B cell (primary cell): ENCODE results near the gene C19orf12. TPM values are rescaled to one million over a fixed set of nuclear protein-coding genes. Genes with fewer than 3 reads are reported as not detected.

Source experiments
- ATAC-seq: fragments of 200-7000 bp; cut with Tn5 transposase; one replicate; pipeline ENCODE4 v1.10.0; 2021; ENCODE audit warnings: low read depth, mild to moderate bottlenecking, moderate number of reproducible peaks, moderate library complexity
- CTCF ChIA-PET: fragments of 350-600 bp; sonication (Branson Sonifier 250); formaldehyde crosslinking; loops from one replicate; lab custom pipeline; 2021; ENCODE audit warnings: antibody characterized with exemption, inconsistent platforms; lab: Charles Lee
- POLR2A ChIA-PET: fragments of 350-600 bp; sonication (Branson Sonifier 250); formaldehyde crosslinking; loops from one replicate; lab custom pipeline; 2021; ENCODE audit warnings: antibody characterized with exemption; lab: Charles Lee
- DNase-seq: peaks from one replicate; pipeline ENCODE4 v3.0.0; 2013
- H2AFZ ChIP-seq: 2 replicates; pipeline ENCODE4 v1.6.1; 2012; ENCODE audit warnings: mild to moderate bottlenecking, low read depth, low read length; ENCODE audit not compliant: insufficient read depth, poor library complexity, severe bottlenecking
- H3K27ac ChIP-seq, 2 donors: 1 replicate in 1 of 2; 2 replicates in 1 of 2; pipeline ENCODE4 v1.5.1; 2012 to 2013; ENCODE audit warnings: low read length in 2 of 2, mild to moderate bottlenecking in 2 of 2, moderate library complexity in 1 of 2
- H3K27me3 ChIP-seq, 4 experiments: fragments of 200-600 bp in 1 of 4; sonication (generic) in 1 of 4; replicated peaks in 1 of 4; 1 replicate in 2 of 4; 2 replicates in 2 of 4; pipeline versions ENCODE4 v1.6.1 to v1.7.0; 2013 to 2016; ENCODE audit warnings: low read length in 3 of 4, mild to moderate bottlenecking in 2 of 4, mixed read lengths in 1 of 4, moderate library complexity in 1 of 4; ENCODE audit not compliant: insufficient read depth in 4 of 4, control insufficient read depth in 3 of 4; ENCODE audit errors: control extremely low read depth in 1 of 4
- H3K36me3 ChIP-seq, 2 experiments: replicated peaks in 1 of 2; 1 replicate in 1 of 2; 2 replicates in 1 of 2; pipeline versions ENCODE4 v1.6.1 to v1.7.1; 2013; ENCODE audit warnings: low read length in 1 of 2; ENCODE audit not compliant: insufficient read depth in 2 of 2, control insufficient read depth in 1 of 2; ENCODE audit errors: control extremely low read depth in 1 of 2, extremely low read depth in 1 of 2
- H3K4me1 ChIP-seq, 2 donors: fragments of 200-600 bp in 1 of 2; sonication (generic) in 1 of 2; 1 replicate in 1 of 2; 2 replicates in 1 of 2; pipeline versions ENCODE4 v1.5.1 to v1.6.1; 2013 to 2017; ENCODE audit warnings: low read length in 2 of 2; ENCODE audit not compliant: control insufficient read depth in 2 of 2, insufficient read depth in 2 of 2
- H3K4me2 ChIP-seq: replicated peaks from 2 replicates; pipeline ENCODE3; 2012; ENCODE audit warnings: mild to moderate bottlenecking, low read depth, low read length; ENCODE audit not compliant: poor library complexity, severe bottlenecking
- H3K4me3 ChIP-seq, 5 experiments: fragments of 200-600 bp in 1 of 5; sonication (generic) in 1 of 5; 1 replicate in 3 of 5; 2 replicates in 2 of 5; pipeline versions ENCODE4 v1.5.1 to v1.7.0; 2011 to 2016; ENCODE audit warnings: low read length in 4 of 5, mild to moderate bottlenecking in 4 of 5, low read depth in 2 of 5, control low read depth in 1 of 5, moderate library complexity in 1 of 5; ENCODE audit not compliant: insufficient read depth in 1 of 5; ENCODE audit errors: control extremely low read depth in 1 of 5, extremely low read depth in 1 of 5
- H3K79me2 ChIP-seq: fragments of 200-600 bp; sonication (generic); one replicate; pipeline ENCODE4 v1.6.0; 2016; ENCODE audit warnings: low read length; ENCODE audit not compliant: control insufficient read depth, insufficient read depth
- H3K9ac ChIP-seq: fragments of 200-600 bp; sonication (generic); 2 replicates; pipeline ENCODE4 v1.6.1; 2017; ENCODE audit warnings: mild to moderate bottlenecking, low read length, moderate library complexity
- H3K9me3 ChIP-seq, 3 donors: one replicate each; pipeline versions ENCODE4 v1.6.1 to v1.7.1; 2013; ENCODE audit warnings: low read length in 2 of 3; ENCODE audit not compliant: control insufficient read depth in 2 of 3, insufficient read depth in 1 of 3; ENCODE audit errors: control extremely low read depth in 1 of 3
- H4K20me1 ChIP-seq: 2 replicates; pipeline ENCODE4 v1.6.0; 2012; ENCODE audit warnings: mild to moderate bottlenecking, low read length; ENCODE audit not compliant: insufficient read depth, control insufficient read depth, poor library complexity, severe bottlenecking
- H3K27ac Mint-ChIP-seq: one replicate; pipeline ENCODE4 v1.8.0; 2021; ENCODE audit warnings: mixed read lengths
- H3K27me3 Mint-ChIP-seq: one replicate; pipeline ENCODE4 v1.8.0; 2021; ENCODE audit warnings: mixed read lengths
- H3K4me1 Mint-ChIP-seq: one replicate; pipeline ENCODE4 v1.8.0; 2021; ENCODE audit warnings: mixed read lengths
- H3K4me3 Mint-ChIP-seq: one replicate; pipeline ENCODE4 v1.8.0; 2021; ENCODE audit warnings: mixed read lengths
- H3K9me3 Mint-ChIP-seq: one replicate; pipeline ENCODE4 v1.8.0; 2022; ENCODE audit warnings: mixed read lengths; ENCODE audit not compliant: insufficient read depth
- EZH2 ChIP-seq: IDR thresholded peaks from 2 replicates; pipeline ENCODE4 v1.6.1; 2012; ENCODE audit warnings: borderline replicate concordance, low read depth, mild to moderate bottlenecking, moderate library complexity, low read length; ENCODE audit not compliant: insufficient read depth, poor library complexity, severe bottlenecking
- WGBS: methylation state at CpG from one replicate; pipeline ENCODE4 v1.1.5; 2013; ENCODE audit warnings: missing lambda C conversion rate; ENCODE audit not compliant: insufficient coverage; 5-methylcytosine and 5-hydroxymethylcytosine counted together
- intact Hi-C: fragments of 100-400 bp; cut with micrococcal nuclease; formaldehyde crosslinking; loops from one replicate; pipeline ENCODE4 v1.10.0; 2022
- polyA plus RNA-seq: library from polyadenylated mRNA; depleted of rRNA; stranded (reverse); fragments of >200 nt; gene quantifications from 2 replicates; pipeline ENCODE4 v1.2.3, GENCODE V29; 2012
- total RNA-seq, 2 donors: library from RNA; stranded (reverse); fragments of 120-200 nt in 1 of 2; gene quantifications; 1 replicate in 1 of 2; 2 replicates in 1 of 2; pipeline versions ENCODE4 v1.2.3 to v1.2.4, GENCODE V29; 2013 to 2022
- TF ChIP-seq, protein P1 (sequence below): fragments of 200-600 bp; IDR thresholded peaks from one replicate; pipeline ENCODE4 v1.8.0; 2022; ENCODE audit warnings: antibody characterized with exemption, mild to moderate bottlenecking

C19orf12 gene
- total and polyA plus RNA-seq, 2 donors (not counting 1 experiment from before 2014, with no cell fraction given), result 12.6 to 29.4 TPM

DNA sequence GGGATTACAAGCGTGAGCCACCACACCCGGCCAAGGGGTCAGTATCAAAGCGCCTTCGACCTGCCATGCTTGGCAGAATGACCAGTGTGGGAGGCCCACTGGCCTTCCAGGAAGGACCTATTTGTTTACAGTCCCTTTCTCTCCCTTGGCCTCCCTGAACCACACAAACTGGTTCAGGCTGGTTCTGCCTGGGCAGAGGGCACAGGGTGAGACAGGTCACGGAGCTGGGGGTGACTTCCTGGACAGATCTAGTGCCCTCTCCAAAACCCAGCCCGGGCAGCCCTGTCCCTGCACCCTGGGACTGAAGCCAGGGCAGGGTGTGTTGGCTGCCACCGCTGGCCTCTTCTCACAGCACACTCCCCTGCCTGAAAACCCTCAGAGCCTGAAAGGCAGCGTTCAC, 38.5 kb downstream of the C19orf12 start:
- Histone ChIP-seq H3K36me3 (peaks cover 0 to 12% of the 10 kb centered on the region in 2 experiments), H4K20me1 (no peaks in the 10 kb centered on the region), H3K4me1 (peaks cover 54 to 74% of the 10 kb centered on the region in 2 donors), H3K27me3 (no peaks in the 10 kb centered on the region), H3K9me3 (no peaks in the 10 kb centered on the region), H3K79me2 (peaks cover 42% of the 10 kb centered on the region), H3K27ac (no peak overlapping the region), H2AFZ (no peak overlapping the region), H3K4me3 (no peak overlapping the region), H3K4me2 (no peak overlapping the region), H3K9ac (no peak overlapping the region)
- intact Hi-C loops, result no loop called here
- POLR2A ChIA-PET, result no interaction called here
- no peak overlapping the region for H3K27ac Mint-ChIP-seq
- TF ChIP-seq, protein P1, sequence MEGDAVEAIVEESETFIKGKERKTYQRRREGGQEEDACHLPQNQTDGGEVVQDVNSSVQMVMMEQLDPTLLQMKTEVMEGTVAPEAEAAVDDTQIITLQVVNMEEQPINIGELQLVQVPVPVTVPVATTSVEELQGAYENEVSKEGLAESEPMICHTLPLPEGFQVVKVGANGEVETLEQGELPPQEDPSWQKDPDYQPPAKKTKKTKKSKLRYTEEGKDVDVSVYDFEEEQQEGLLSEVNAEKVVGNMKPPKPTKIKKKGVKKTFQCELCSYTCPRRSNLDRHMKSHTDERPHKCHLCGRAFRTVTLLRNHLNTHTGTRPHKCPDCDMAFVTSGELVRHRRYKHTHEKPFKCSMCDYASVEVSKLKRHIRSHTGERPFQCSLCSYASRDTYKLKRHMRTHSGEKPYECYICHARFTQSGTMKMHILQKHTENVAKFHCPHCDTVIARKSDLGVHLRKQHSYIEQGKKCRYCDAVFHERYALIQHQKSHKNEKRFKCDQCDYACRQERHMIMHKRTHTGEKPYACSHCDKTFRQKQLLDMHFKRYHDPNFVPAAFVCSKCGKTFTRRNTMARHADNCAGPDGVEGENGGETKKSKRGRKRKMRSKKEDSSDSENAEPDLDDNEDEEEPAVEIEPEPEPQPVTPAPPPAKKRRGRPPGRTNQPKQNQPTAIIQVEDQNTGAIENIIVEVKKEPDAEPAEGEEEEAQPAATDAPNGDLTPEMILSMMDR, result no peak
- no peak for TF ChIP-seq EZH2
- H3K9me3 Mint-ChIP-seq, result no peaks in the 10 kb centered on the region
- H3K4me3 Mint-ChIP-seq, result no peak overlapping the region
- no peaks in the 10 kb centered on the region for H3K27me3 Mint-ChIP-seq
- peaks cover 59% of the 10 kb centered on the region for H3K4me1 Mint-ChIP-seq
- CTCF ChIA-PET, result interaction anchor here (1.1 to 1.9 kb wide), 2 partner anchors 11 to 17 kb away, joined by 3 to 4 read pairs; partner anchors contain the start of gene PLEKHF1
- ATAC-seq (no peak), DNase-seq (no peak)
- WGBS, result 87% methylated on average over 8 of the region's 8 CpGs

DNA sequence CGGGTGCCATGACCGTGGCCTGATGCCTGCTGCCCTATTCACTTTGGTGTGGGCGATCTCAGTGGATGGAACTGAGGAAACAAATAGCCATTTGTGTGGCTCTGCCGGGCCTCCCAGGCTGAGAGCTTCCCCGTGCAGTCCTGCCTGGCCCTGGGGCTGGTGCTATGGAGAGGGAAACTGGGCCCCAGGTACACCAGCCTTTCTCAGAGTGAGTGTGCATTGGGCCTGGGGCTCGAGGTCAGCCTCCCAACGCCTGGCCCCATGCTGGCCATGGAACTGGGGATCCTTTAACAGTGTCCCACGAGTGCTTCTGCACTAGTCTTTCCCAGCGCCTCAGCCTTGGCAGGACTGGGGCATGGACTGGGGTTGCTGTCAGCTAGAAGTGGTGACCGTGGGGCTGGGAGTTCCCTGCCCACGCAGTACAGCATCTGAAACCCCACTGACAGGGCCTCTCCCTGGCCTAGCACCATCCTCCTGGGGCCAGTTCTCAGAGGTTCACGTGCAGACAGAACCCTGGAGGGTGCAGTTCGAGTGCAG, 39.3 kb downstream of the C19orf12 start:
- no peak overlapping the region for H3K27ac Mint-ChIP-seq

More for the DNA sequence above, 39.3 kb downstream of the C19orf12 start:
- Histone ChIP-seq H3K79me2 (peaks cover 47% of the 10 kb centered on the region), H3K36me3 (peaks cover 0 to 12% of the 10 kb centered on the region in 2 experiments), H3K4me1 (peaks cover 54 to 74% of the 10 kb centered on the region in 2 donors), H3K9ac (no peak overlapping the region), H3K4me3 (no peak overlapping the region), H3K9me3 (no peaks in the 10 kb centered on the region), H2AFZ (no peak overlapping the region), H3K27me3 (no peaks in the 10 kb centered on the region), H4K20me1 (no peaks in the 10 kb centered on the region), H3K27ac (no peak overlapping the region), H3K4me2 (no peak overlapping the region)
- TF ChIP-seq, protein P1, result no peak
- TF ChIP-seq EZH2, result no peak
- intact Hi-C loops, result no loop called here
- H3K4me1 Mint-ChIP-seq, result peaks cover 57% of the 10 kb centered on the region
- WGBS, result 89% methylated on average over 12 of the region's 13 CpGs
- no peak for ATAC-seq
- ChIA-PET POLR2A (no interaction called here), CTCF (interaction anchor here (1.1 to 4.7 kb wide), 3 partner anchors 10 to 41 kb away, joined by 3 to 52 read pairs (median 4); partner anchors contain the start of genes C19orf12 and PLEKHF1)
- H3K9me3 Mint-ChIP-seq, result no peaks in the 10 kb centered on the region
- no peak for DNase-seq
- H3K4me3 Mint-ChIP-seq, result no peak overlapping the region
- H3K27me3 Mint-ChIP-seq, result no peaks in the 10 kb centered on the region
